Measurements from ENCODE around the gene PTPN11.
A peak's percentile ranks its signal among the peaks of the same experiment; 100 is the strongest.

PTPN11 gene

DNA sequence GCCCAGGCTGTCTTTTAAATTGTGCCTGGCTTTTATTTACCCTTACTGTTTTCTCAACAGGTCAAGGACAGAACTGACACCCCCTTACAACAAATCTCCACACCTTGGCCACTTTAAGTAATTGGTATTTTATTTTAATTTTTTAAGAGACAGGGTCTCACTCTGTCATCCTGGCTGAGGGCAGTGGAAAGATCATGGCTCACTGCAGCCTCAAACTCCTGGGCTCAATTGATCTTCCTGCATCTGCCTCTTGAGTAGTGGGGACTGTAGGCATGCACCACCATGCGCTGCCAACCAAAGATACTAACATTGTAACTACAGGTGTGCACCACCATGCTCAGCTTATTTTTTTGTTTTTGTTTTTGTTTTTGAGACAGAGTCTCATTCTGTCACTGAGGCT lies 109.8 kb downstream of the PTPN11 start:
- WGBS, 2 experiments (ENCODE audit: insufficient coverage in 2 of 2), result no CpG with 5 or more reads among the region's 1 CpG
- Histone ChIP-seq H3K9me3 (ENCODE audit: control insufficient read depth, low read length) (no peaks in the 10 kb centered on the region), H3K4me3 (ENCODE audit: extremely low read depth, insufficient read depth, low read length, poor library complexity, severe bottlenecking) (no peak overlapping the region), H3K27ac (ENCODE audit: low read depth, low read length, severe bottlenecking) (no peak overlapping the region), H3K36me3 (ENCODE audit: control insufficient read depth, insufficient read depth, low read length) (no peaks in the 10 kb centered on the region), H3K4me1 (ENCODE audit: control insufficient read depth, insufficient read depth, low read length, poor library complexity, severe bottlenecking) (no peaks in the 10 kb centered on the region)

DNA sequence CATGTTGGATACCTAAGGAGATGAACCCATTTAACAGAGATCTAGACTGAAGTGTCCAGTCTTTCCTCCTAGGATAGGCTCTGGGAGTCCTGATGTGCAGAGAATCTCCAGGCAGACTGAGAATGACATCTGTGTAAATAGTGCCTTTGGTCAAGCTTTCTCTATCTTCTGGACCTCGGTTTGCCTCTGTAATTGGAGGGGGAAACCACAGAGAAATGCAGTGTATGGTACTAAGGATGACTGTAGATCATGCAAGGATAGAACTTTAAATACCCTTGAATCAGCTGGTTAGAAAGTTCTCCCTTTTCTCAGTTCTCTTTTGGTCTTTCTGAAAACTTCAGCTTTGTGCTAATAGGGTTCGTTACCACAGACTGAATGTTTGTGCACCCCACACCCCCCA lies 112.2 kb downstream of the PTPN11 start:
- no peak overlapping the region for H3K27ac ChIP-seq (ENCODE audit: low read depth, low read length, severe bottlenecking)
- no peak overlapping the region for H3K4me3 ChIP-seq (ENCODE audit: extremely low read depth, insufficient read depth, low read length, poor library complexity, severe bottlenecking)
- no peaks in the 10 kb centered on the region for H3K4me1 ChIP-seq (ENCODE audit: control insufficient read depth, insufficient read depth, low read length, poor library complexity, severe bottlenecking)
- 70 to 88% methylated on average over 1 of the region's 2 CpGs for WGBS, 2 experiments (ENCODE audit: insufficient coverage in 2 of 2)
- H3K9me3 ChIP-seq (ENCODE audit: control insufficient read depth, low read length), result no peaks in the 10 kb centered on the region
- no peaks in the 10 kb centered on the region for H3K36me3 ChIP-seq (ENCODE audit: control insufficient read depth, insufficient read depth, low read length)

DNA sequence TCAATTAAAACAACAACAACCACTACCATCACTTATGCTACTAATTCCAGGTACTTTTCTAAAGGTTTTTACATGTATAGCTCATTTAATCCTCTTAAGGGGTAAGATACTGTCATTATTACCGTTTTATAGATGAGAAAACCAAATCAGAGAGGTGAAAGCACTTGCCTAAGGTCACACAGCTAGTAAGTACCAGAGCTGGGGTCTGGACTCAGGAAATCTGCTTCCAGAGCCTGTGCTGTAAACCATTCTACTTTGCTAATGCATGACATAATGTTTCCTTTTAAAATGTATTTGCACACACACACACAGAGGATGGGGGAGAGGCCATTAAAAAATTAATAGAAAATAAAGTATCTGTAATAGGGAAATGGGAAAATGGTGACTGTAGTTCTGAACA lies 113.4 kb downstream of the PTPN11 start:
- H3K36me3 ChIP-seq (ENCODE audit: control insufficient read depth, insufficient read depth, low read length), result no peaks in the 10 kb centered on the region
- H3K4me1 ChIP-seq (ENCODE audit: control insufficient read depth, insufficient read depth, low read length, poor library complexity, severe bottlenecking), result no peaks in the 10 kb centered on the region
- H3K4me3 ChIP-seq (ENCODE audit: extremely low read depth, insufficient read depth, low read length, poor library complexity, severe bottlenecking), result no peak overlapping the region
- H3K27ac ChIP-seq (ENCODE audit: low read depth, low read length, severe bottlenecking), result no peak overlapping the region
- no peaks in the 10 kb centered on the region for H3K9me3 ChIP-seq (ENCODE audit: control insufficient read depth, low read length)
- 75% methylated on average over 1 of the region's 1 CpG; no CpG with 5 or more reads in 1 of the 2 experiments for WGBS, 2 experiments (ENCODE audit: insufficient coverage in 2 of 2)

DNA sequence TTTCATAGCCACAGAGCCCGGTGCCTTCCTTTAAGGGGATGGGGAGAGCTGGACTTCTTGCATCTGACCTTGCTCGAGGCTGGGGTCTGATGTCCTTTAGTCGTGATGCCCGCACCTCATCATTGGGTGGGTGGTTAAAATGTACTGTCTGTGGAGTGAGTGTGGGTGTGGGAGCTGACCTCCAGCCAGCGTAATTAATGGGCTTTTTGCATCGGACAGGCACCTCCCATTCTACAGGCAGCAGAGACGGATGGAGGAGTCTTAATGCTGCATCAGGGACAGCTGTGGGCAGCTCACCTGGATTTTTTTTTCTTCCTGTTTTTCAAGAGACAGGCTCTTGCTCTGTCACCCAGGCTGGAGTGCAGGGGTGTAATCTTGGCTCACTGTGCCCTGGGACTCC lies 114.8 kb downstream of the PTPN11 start:
- Histone ChIP-seq H3K4me3 (ENCODE audit: extremely low read depth, insufficient read depth, low read length, poor library complexity, severe bottlenecking) (no peak overlapping the region), H3K4me1 (ENCODE audit: control insufficient read depth, insufficient read depth, low read length, poor library complexity, severe bottlenecking) (no peaks in the 10 kb centered on the region), H3K27ac (ENCODE audit: low read depth, low read length, severe bottlenecking) (no peak overlapping the region), H3K36me3 (ENCODE audit: control insufficient read depth, insufficient read depth, low read length) (no peaks in the 10 kb centered on the region), H3K9me3 (ENCODE audit: control insufficient read depth, low read length) (no peaks in the 10 kb centered on the region)
- WGBS, 2 experiments (ENCODE audit: insufficient coverage in 2 of 2), result 87 to 92% methylated on average over 6 to 7 of the region's 7 CpGs

DNA sequence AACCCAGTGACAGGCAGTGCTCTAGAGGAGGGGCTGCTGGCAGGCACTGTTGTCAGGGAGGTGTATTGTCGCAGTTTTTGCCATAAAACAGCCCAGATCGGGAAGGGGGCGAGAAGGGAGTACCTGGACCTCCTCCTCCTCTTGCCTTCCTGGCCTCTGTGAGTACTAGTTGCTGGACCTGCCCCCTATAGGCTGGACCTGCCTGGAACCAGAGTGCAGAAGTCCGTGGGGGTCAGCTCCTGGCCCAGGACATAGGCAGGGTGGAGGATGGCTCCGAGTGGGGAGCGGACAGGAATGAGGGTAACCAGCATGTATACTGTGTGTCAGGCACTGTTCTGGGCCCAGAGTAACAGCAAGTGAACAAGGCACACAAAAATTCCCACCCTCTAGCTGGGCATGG lies 116.3 kb downstream of the PTPN11 start:
- no peak overlapping the region for H3K27ac ChIP-seq (ENCODE audit: low read depth, low read length, severe bottlenecking)
- WGBS, 2 experiments (ENCODE audit: insufficient coverage in 2 of 2), result 90 to 95% methylated on average over 5 to 6 of the region's 6 CpGs
- H3K36me3 ChIP-seq (ENCODE audit: control insufficient read depth, insufficient read depth, low read length), result no peaks in the 10 kb centered on the region
- no peak overlapping the region for H3K4me3 ChIP-seq (ENCODE audit: extremely low read depth, insufficient read depth, low read length, poor library complexity, severe bottlenecking)
- H3K9me3 ChIP-seq (ENCODE audit: control insufficient read depth, low read length), result no peaks in the 10 kb centered on the region
- H3K4me1 ChIP-seq (ENCODE audit: control insufficient read depth, insufficient read depth, low read length, poor library complexity, severe bottlenecking), result peaks cover 3% of the 10 kb centered on the region

DNA sequence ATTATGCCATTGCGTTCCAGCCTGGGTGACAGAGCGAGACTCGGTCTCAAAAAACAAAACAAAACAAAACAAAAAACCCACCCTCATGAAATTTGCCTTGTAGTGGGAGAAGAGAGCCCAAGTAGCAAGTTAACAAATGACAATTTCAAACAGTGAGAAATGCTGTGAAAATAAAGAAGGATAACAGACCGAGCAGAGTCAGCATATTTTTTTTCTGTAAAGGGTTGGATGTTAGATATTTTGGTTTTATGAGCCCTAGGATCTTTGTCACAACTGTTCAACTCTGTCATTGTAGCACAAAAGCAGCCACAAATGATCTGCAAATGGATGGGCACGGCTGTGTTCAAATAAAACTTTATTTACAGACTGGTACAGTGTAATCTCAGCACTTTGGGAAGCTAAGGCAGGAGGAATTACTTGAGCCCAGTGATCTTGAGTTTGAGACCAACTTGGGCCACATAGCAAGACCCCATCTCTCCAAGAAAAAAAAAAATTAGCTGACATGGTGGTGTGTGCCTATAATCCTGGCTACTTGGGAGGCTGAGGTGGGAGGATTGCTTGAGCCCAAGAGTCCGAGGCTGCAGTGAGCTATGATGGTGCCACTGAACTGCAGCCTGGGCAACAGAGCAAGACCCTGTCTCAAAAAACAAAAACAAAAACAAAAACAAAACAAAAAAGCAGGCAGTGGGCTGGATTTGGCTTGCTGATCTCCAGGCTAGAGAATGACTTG lies 117.1 kb downstream of the PTPN11 start:
- H3K4me1 ChIP-seq (ENCODE audit: control insufficient read depth, insufficient read depth, low read length, poor library complexity, severe bottlenecking), result peaks cover 3% of the 10 kb centered on the region
- no peak overlapping the region for H3K27ac ChIP-seq (ENCODE audit: low read depth, low read length, severe bottlenecking)
- WGBS, 2 experiments (ENCODE audit: insufficient coverage in 2 of 2), result 88 to 96% methylated on average over 1 to 2 of the region's 6 CpGs
- no peak overlapping the region for H3K4me3 ChIP-seq (ENCODE audit: extremely low read depth, insufficient read depth, low read length, poor library complexity, severe bottlenecking)
- H3K36me3 ChIP-seq (ENCODE audit: control insufficient read depth, insufficient read depth, low read length), result no peaks in the 10 kb centered on the region
- H3K9me3 ChIP-seq (ENCODE audit: control insufficient read depth, low read length), result no peaks in the 10 kb centered on the region

DNA sequence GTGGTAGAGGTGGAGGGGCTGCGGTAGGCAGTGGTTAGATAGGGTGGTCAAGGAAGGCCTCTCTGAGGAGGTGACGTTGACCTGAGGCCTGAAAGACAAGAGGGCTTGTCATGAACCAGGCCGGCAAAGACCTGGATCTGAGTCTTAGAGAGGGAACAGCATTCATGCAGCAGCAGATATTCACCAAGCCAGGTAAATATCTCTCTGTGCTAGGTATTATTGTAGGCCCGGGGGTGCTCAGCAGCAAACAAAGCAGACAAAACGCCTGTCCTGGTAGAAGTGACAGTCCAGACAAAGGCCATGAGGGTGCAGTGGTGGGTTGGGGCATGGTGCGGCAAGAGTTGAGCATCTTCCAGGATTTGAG lies 117.6 kb downstream of the PTPN11 start:
- H3K4me3 ChIP-seq (ENCODE audit: extremely low read depth, insufficient read depth, low read length, poor library complexity, severe bottlenecking), result no peak overlapping the region
- peaks cover 3% of the 10 kb centered on the region for H3K4me1 ChIP-seq (ENCODE audit: control insufficient read depth, insufficient read depth, low read length, poor library complexity, severe bottlenecking)
- H3K36me3 ChIP-seq (ENCODE audit: control insufficient read depth, insufficient read depth, low read length), result no peaks in the 10 kb centered on the region
- no peak overlapping the region for H3K27ac ChIP-seq (ENCODE audit: low read depth, low read length, severe bottlenecking)
- 85 to 92% methylated on average over 5 to 6 of the region's 6 CpGs for WGBS, 2 experiments (ENCODE audit: insufficient coverage in 2 of 2)
- no peaks in the 10 kb centered on the region for H3K9me3 ChIP-seq (ENCODE audit: control insufficient read depth, low read length)

DNA sequence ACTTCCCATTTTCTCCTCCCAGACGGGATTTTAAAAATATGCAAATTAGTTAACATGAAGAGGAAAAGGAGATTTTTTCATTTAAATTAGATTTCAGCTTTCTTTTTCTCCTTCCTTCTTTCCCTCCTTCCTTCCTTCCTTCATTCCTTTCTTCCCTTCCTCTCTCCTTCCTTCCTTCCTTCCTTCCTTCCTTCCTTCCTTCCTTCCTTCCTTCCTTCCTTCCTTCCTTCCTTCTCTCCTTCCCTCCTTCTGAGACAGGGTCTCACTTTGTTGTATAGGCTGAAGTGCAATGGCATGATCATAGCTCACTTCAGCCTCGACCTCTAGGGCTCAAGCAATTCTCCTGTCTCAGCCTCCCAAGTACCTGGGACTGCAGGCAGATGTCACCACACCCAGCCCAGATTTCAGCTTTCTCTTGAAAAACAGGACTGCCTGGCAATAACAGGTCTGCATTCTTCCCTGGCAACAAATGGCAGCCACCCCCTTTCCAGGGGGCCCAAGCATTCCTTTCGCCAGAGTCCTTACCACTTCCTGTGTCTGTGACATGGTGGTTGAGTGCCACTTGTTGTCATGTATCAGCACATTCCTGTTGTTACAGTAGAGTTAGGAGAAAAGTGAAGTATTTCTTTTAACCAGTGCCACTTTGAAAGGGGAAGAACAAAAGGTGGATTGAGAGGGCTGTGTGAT lies 119.1 kb downstream of the PTPN11 start:
- Histone ChIP-seq H3K9me3 (ENCODE audit: control insufficient read depth, low read length) (no peaks in the 10 kb centered on the region), H3K27ac (ENCODE audit: low read depth, low read length, severe bottlenecking) (peak overlapping the region; percentile 62), H3K4me1 (ENCODE audit: control insufficient read depth, insufficient read depth, low read length, poor library complexity, severe bottlenecking) (peaks cover 3% of the 10 kb centered on the region), H3K4me3 (ENCODE audit: extremely low read depth, insufficient read depth, low read length, poor library complexity, severe bottlenecking) (no peak overlapping the region), H3K36me3 (ENCODE audit: control insufficient read depth, insufficient read depth, low read length) (no peaks in the 10 kb centered on the region)
- WGBS, 2 experiments (ENCODE audit: insufficient coverage in 2 of 2), result 82 to 83% methylated on average over 1 of the region's 3 CpGs

DNA sequence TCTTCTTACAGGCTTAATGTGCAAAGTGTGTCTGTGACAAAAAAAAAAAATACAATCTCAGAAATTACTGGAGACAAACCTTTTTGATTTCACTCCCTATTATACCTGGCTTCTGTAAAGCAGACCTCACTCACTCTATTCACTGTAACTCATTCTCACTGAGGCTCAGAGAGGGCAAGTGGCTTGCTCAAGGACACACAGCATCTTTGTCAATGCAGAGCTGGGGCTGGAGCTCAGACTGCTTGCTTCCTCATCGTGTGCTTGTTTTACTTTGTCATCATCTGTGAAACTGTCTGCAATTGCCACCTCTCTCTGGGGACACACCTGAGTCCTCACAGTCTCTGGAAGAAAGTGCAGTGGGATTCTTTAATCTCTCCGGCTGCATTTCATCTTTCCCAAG lies 120.0 kb downstream of the PTPN11 start:
- WGBS, 2 experiments (ENCODE audit: insufficient coverage in 2 of 2), result 89 to 100% methylated on average over 1 of the region's 2 CpGs
- Histone ChIP-seq H3K4me1 (ENCODE audit: control insufficient read depth, insufficient read depth, low read length, poor library complexity, severe bottlenecking) (peaks cover 3% of the 10 kb centered on the region), H3K9me3 (ENCODE audit: control insufficient read depth, low read length) (no peaks in the 10 kb centered on the region)

DNA sequence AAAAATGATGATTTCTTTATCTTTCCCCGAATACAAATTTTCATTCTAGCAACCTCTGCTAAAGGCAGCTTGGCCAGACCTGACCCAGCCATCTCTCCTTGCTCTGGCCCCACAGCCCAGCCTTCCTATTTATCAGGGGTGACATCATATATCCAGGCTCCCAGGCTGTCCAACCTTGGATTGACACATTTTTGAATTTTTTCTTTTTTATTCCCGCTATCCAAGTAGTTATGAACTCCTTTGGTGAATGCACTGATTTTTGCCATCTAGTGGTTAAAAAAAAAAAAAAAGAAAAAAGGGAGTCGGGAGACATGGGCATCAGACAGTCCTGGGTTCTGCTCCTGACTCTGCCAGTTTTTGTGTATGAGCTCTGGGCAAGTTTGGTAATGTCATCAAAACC lies 120.5 kb downstream of the PTPN11 start:
- WGBS, 2 experiments (ENCODE audit: insufficient coverage in 2 of 2), result 100% methylated on average over 1 to 2 of the region's 3 CpGs

More for the DNA sequence above, 120.0 kb downstream of the PTPN11 start:
- H3K36me3 ChIP-seq (ENCODE audit: control insufficient read depth, insufficient read depth, low read length), result no peaks in the 10 kb centered on the region
- H3K4me3 ChIP-seq (ENCODE audit: extremely low read depth, insufficient read depth, low read length, poor library complexity, severe bottlenecking), result no peak overlapping the region
- no peak overlapping the region for H3K27ac ChIP-seq (ENCODE audit: low read depth, low read length, severe bottlenecking)

DNA sequence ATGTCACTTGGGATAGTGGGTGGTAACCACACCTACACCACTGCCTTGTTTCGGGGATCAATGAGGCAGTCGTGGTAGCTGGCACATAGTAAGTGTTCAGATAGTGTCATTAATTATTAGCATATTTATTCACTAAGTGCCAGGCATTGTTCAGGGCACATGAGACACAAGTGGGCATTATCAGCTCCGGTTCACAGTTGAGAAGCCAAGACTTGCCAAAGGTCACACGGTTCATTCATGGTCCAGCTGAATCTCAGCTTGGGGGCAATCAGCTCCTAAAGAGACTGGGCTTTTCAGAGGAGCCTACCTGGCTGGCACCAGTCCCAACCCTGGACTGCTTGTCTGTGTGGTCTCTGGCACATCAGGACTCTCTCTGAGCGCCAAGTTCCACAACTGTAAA lies 121.3 kb downstream of the PTPN11 start:
- Histone ChIP-seq H3K9me3 (ENCODE audit: control insufficient read depth, low read length) (no peaks in the 10 kb centered on the region), H3K27ac (ENCODE audit: low read depth, low read length, severe bottlenecking) (no peak overlapping the region), H3K4me3 (ENCODE audit: extremely low read depth, insufficient read depth, low read length, poor library complexity, severe bottlenecking) (no peak overlapping the region), H3K4me1 (ENCODE audit: control insufficient read depth, insufficient read depth, low read length, poor library complexity, severe bottlenecking) (peaks cover 3% of the 10 kb centered on the region), H3K36me3 (ENCODE audit: control insufficient read depth, insufficient read depth, low read length) (no peaks in the 10 kb centered on the region)
- WGBS, 2 experiments (ENCODE audit: insufficient coverage in 2 of 2), result 94 to 97% methylated on average over 2 of the region's 5 CpGs

More for the DNA sequence above, 120.5 kb downstream of the PTPN11 start:
- no peaks in the 10 kb centered on the region for H3K9me3 ChIP-seq (ENCODE audit: control insufficient read depth, low read length)
- no peaks in the 10 kb centered on the region for H3K36me3 ChIP-seq (ENCODE audit: control insufficient read depth, insufficient read depth, low read length)
- no peak overlapping the region for H3K4me3 ChIP-seq (ENCODE audit: extremely low read depth, insufficient read depth, low read length, poor library complexity, severe bottlenecking)
- H3K4me1 ChIP-seq (ENCODE audit: control insufficient read depth, insufficient read depth, low read length, poor library complexity, severe bottlenecking), result peaks cover 3% of the 10 kb centered on the region
- no peak overlapping the region for H3K27ac ChIP-seq (ENCODE audit: low read depth, low read length, severe bottlenecking)

Data from mesodermal cell (in vitro differentiated cells).